HepG2 (cell line): ENCODE results near the gene SEPTIN3. TPM values are rescaled to one million over a fixed set of nuclear protein-coding genes. Genes with fewer than 3 reads are reported as not detected.

Experiments used
- ATAC-seq: fragments of 200-7000 bp; cut with Tn5 transposase; 3 replicates; pipeline ENCODE4 v1.9.1; 2020; ENCODE audit warnings: mild to moderate bottlenecking, moderate library complexity
- BruUV-seq: library from RNA; stranded (reverse); fragments of 400-500 nt; replicated peaks from 2 replicates; lab custom pipeline; 2021; lab: Mats Ljungman, UMichigan
- CTCF ChIA-PET: fragments of 300-600 bp; formaldehyde crosslinking; extraction: SDS; loops from one replicate; lab custom pipeline; 2021; ENCODE audit warnings: low total read pairs, inconsistent platforms, low intra/inter-chr PET ratio; lab: Yijun Ruan, JAX
- POLR2A ChIA-PET: fragments of 350-600 bp; sonication (Branson Sonifier 250); formaldehyde crosslinking; loops from one replicate; lab custom pipeline; 2020; ENCODE audit warnings: antibody characterized with exemption, inconsistent platforms; lab: Yijun Ruan, JAX
- DNase-seq: peaks from one replicate; pipeline ENCODE4 v3.0.0-alpha.2; 2015; ENCODE audit warnings: low spot score
- FAIRE-seq: peaks from 3 replicates; lab custom pipeline; 2011; peaks lifted over from hg19 to GRCh38; lab: Jason Lieb, UNC
- H2AFZ ChIP-seq: one replicate; pipeline ENCODE4 v1.6.1; 2011; ENCODE audit warnings: low read length, inconsistent platforms
- H3K27ac ChIP-seq: fragments of 300-600 bp; 3 replicates; pipeline ENCODE4 v1.8.0; 2011; ENCODE audit warnings: mixed run types, mild to moderate bottlenecking, mixed read lengths, low read length, inconsistent platforms; ENCODE audit not compliant: insufficient read depth; ENCODE audit errors: extremely low read length
- H3K27me3 ChIP-seq, 2 experiments: fragments of 200-600 bp in 1 of 2; 2 replicates in 1 of 2; 3 replicates in 1 of 2; pipeline versions ENCODE4 v1.6.0 to v1.8.0; 2011; ENCODE audit warnings: low read length in 2 of 2, mild to moderate bottlenecking in 2 of 2, moderate library complexity in 2 of 2, inconsistent platforms in 1 of 2; ENCODE audit not compliant: insufficient read depth in 2 of 2, control insufficient read depth in 1 of 2
- H3K36me3 ChIP-seq, 2 experiments: fragments of 200-600 bp in 1 of 2; replicated peaks in 1 of 2; 2 replicates in 1 of 2; 3 replicates in 1 of 2; pipeline versions ENCODE4 v1.5.1 to v1.8.0; 2011; ENCODE audit warnings: low read length in 2 of 2, inconsistent platforms in 1 of 2; ENCODE audit not compliant: insufficient read depth in 2 of 2, control insufficient read depth in 1 of 2
- H3K4me1 ChIP-seq: 2 replicates; pipeline ENCODE4 v1.5.1; 2012; ENCODE audit warnings: low read length, inconsistent platforms; ENCODE audit not compliant: insufficient read depth
- H3K4me2 ChIP-seq: 2 replicates; pipeline ENCODE4 v1.6.0; 2011; ENCODE audit warnings: low read depth, low read length, inconsistent platforms
- H3K4me3 ChIP-seq, 3 experiments: fragments of 200-600 bp in 1 of 3; sonication (generic), shearing (Covaris generic) in 1 of 3; replicated peaks in 1 of 3; 2 replicates each; pipeline ENCODE4 v1.5.1; 2011 to 2016; ENCODE audit warnings: low read length in 3 of 3, inconsistent platforms in 2 of 3, low read depth in 2 of 3, mild to moderate bottlenecking in 2 of 3, control low read depth in 1 of 3, mixed read lengths in 1 of 3; ENCODE audit not compliant: insufficient read depth in 1 of 3
- H3K79me2 ChIP-seq: one replicate; pipeline ENCODE4 v1.6.1; 2011; ENCODE audit warnings: low read length, inconsistent platforms; ENCODE audit not compliant: insufficient read depth
- H3K9ac ChIP-seq: 2 replicates; pipeline ENCODE4 v1.6.0; 2011; ENCODE audit warnings: mild to moderate bottlenecking, low read depth, low read length, inconsistent platforms; ENCODE audit not compliant: insufficient read depth
- H3K9me3 ChIP-seq: 2 replicates; pipeline ENCODE4 v1.5.1; 2012; ENCODE audit warnings: mild to moderate bottlenecking, low read length
- H4K20me1 ChIP-seq: 2 replicates; pipeline ENCODE4 v1.6.0; 2011; ENCODE audit warnings: inconsistent platforms, mild to moderate bottlenecking, low read length, moderate library complexity; ENCODE audit not compliant: insufficient read depth
- ELF3 ChIP-seq: IDR thresholded peaks from 2 replicates; pipeline ENCODE4 v1.6.1; 2016; ENCODE audit warnings: missing genetic modification reagents, missing compliant biosample characterization
- ELK4 ChIP-seq: sonication (generic); formaldehyde crosslinking; IDR thresholded peaks from 2 replicates; pipeline ENCODE4 v1.9.0; 2021; ENCODE audit warnings: missing genetic modification reagents, borderline replicate concordance
- HOXA3 ChIP-seq: sonication (generic); formaldehyde crosslinking; IDR thresholded peaks from 2 replicates; pipeline ENCODE4 v1.5.0; 2020; ENCODE audit warnings: missing genetic modification reagents
- KDM4B ChIP-seq: sonication (generic); formaldehyde crosslinking; IDR thresholded peaks from 2 replicates; pipeline ENCODE4 v1.4.0; 2020; ENCODE audit warnings: missing genetic modification reagents
- MXI1 ChIP-seq: IDR thresholded peaks from 3 replicates; pipeline ENCODE4 v1.6.1; 2012; ENCODE audit warnings: low read depth, low read length, inconsistent platforms, borderline replicate concordance
- ZNF18 ChIP-seq: sonication (generic); formaldehyde crosslinking; IDR thresholded peaks from 2 replicates; pipeline ENCODE4 v1.8.0; 2022; ENCODE audit warnings: mild to moderate bottlenecking, missing genetic modification reagents; ENCODE audit not compliant: insufficient replicate concordance
- ZNF550 ChIP-seq: sonication (generic); formaldehyde crosslinking; IDR thresholded peaks from 2 replicates; pipeline ENCODE4 v1.4.0; 2020; ENCODE audit warnings: mild to moderate bottlenecking, missing genetic modification reagents, borderline replicate concordance
- ZNF557 ChIP-seq: sonication (generic); formaldehyde crosslinking; IDR thresholded peaks from 2 replicates; pipeline ENCODE4 v1.4.0; 2020; ENCODE audit warnings: missing genetic modification reagents
- ZNF629 ChIP-seq: sonication (generic); formaldehyde crosslinking; conservative IDR thresholded peaks from 2 replicates; pipeline ENCODE4 v1.5.0; 2020; ENCODE audit warnings: missing genetic modification reagents
- ZNF773 ChIP-seq: sonication (generic); formaldehyde crosslinking; IDR thresholded peaks from 2 replicates; pipeline ENCODE4 v1.4.0; 2020; ENCODE audit warnings: missing genetic modification reagents, borderline replicate concordance
- WGBS: methylation state at CpG from one replicate; pipeline ENCODE4 v1.1.6; 2017; ENCODE audit warnings: low lambda C conversion rate; 5-methylcytosine and 5-hydroxymethylcytosine counted together
- in situ Hi-C: cut with HindIII; loops from 2 replicates; pipeline ENCODE4 v1.10.0; 2017; ENCODE audit warnings: low pct_unique_long_range_greater_than_20kb; ENCODE audit not compliant: extremely low pct_ligation_motif_present
- intact Hi-C: fragments of 100-400 bp; cut with micrococcal nuclease; formaldehyde crosslinking; loops from one replicate; pipeline ENCODE4 v1.10.0; 2022; ENCODE audit not compliant: unreplicated experiment
- polyA plus RNA-seq, 8 experiments: library from polyadenylated mRNA; depleted of rRNA in 3 of 8; stranded (reverse) in 7 of 8; unstranded in 1 of 8; fragments of >200 nt; fragmentation: Illumina TruSeq in 4 of 8; extraction: Trizol in 4 of 8; gene quantifications; 2 replicates each; pipeline versions ENCODE4 v1.2.1 to v1.2.3, GENCODE V29; 2011 to 2016; ENCODE audit warnings: low read depth in 4 of 8, missing spikeins in 1 of 8, mixed read lengths in 1 of 8; ENCODE audit not compliant: insufficient read depth in 1 of 8
- total RNA-seq, 5 experiments: library from RNA; depleted of rRNA; stranded (reverse); fragments of >200 nt; fragmentation: Illumina TruSeq; extraction: Trizol; gene quantifications; 2 replicates each; pipeline ENCODE4 v1.2.3, GENCODE V29; 2016; ENCODE audit warnings: low read depth in 1 of 5

SEPTIN3 gene
- total and polyA plus RNA-seq, 2 of the 13 experiments (the other 11 are each of a cell fraction or from before 2014, with no cell fraction given) = 0.04 TPM; not detected in 1

- ChIA-PET POLR2A (no interaction called here), CTCF (no interaction called here)
- no TSS peak for BruUV-seq
- Histone ChIP-seq H3K4me1 (peaks cover 46% of the 10 kb centered on the region), H3K27me3 (peaks cover 7 to 61% of the 10 kb centered on the region in 2 experiments), H3K36me3 (no peaks in the 10 kb centered on the region), H3K79me2 (no peaks in the 10 kb centered on the region), H3K27ac (no peak overlapping the region), H3K9ac (no peak overlapping the region), H2AFZ (no peak overlapping the region), H4K20me1 (peaks cover 4% of the 10 kb centered on the region; the same call in 1 of the 2 replicates), H3K4me2 (no peak overlapping the region), H3K9me3 (no peaks in the 10 kb centered on the region), H3K4me3 (no peak overlapping the region)
- in situ Hi-C loops = no loop called here
- TF ChIP-seq ZNF773 (CRISPR knock-in tag) (no peak), ZNF18 (CRISPR knock-in tag) (no peak), MXI1 (no peak), ZNF557 (CRISPR knock-in tag) (no peak), HOXA3 (no peak), ELF3 (CRISPR knock-in tag) (no peak), ZNF629 (CRISPR knock-in tag) (no peak), ZNF550 (CRISPR knock-in tag) (no peak), KDM4B (no peak), ELK4 (no peak)
- FAIRE-seq (no peak), DNase-seq (no peak), ATAC-seq (no peak)
- WGBS = 51% methylated on average over 10 of the region's 21 CpGs
- intact Hi-C loops = no loop called here
Observed at GRCh38 chr22:41920271-41920976, 48.8 kb upstream of the SEPTIN3 start.
